Activated naive CD8-positive, alpha-beta T cell treated with anti-CD3 and anti-CD28 coated beads for 36 hours (primary cell): ENCODE results near the gene RNF212. TPM values are rescaled to one million over a fixed set of nuclear protein-coding genes. Genes with fewer than 3 reads are reported as not detected.
A peak's percentile ranks its signal among the peaks of the same experiment; 100 is the strongest.

ENCODE experiments used
- DNase-seq: peaks from one replicate; pipeline ENCODE4 v3.0.0; 2021
- H3K27ac Mint-ChIP-seq: one replicate; pipeline ENCODE4 v1.8.0; 2022; ENCODE audit warnings: mild to moderate bottlenecking, moderate library complexity, mixed read lengths
- H3K27me3 Mint-ChIP-seq: one replicate; pipeline ENCODE4 v1.8.0; 2022; ENCODE audit warnings: mild to moderate bottlenecking, mixed read lengths
- H3K36me3 Mint-ChIP-seq: one replicate; pipeline ENCODE4 v1.8.0; 2021; ENCODE audit warnings: mild to moderate bottlenecking, mixed read lengths
- H3K4me1 Mint-ChIP-seq: one replicate; pipeline ENCODE4 v1.8.0; 2021; ENCODE audit warnings: mixed read lengths
- H3K4me3 Mint-ChIP-seq: one replicate; pipeline ENCODE4 v1.8.0; 2022; ENCODE audit warnings: mild to moderate bottlenecking, moderate library complexity, mixed read lengths
- H3K9me3 Mint-ChIP-seq: one replicate; pipeline ENCODE4 v1.8.0; 2022; ENCODE audit warnings: mixed read lengths
- total RNA-seq, 2 experiments: library from RNA; stranded (reverse); gene quantifications; one replicate each; pipeline ENCODE4 v1.2.3, GENCODE V29; 2021

RNF212 gene
- total RNA-seq: 1 to 10 TPM; 3.3 to 3.8 TPM

DNA sequence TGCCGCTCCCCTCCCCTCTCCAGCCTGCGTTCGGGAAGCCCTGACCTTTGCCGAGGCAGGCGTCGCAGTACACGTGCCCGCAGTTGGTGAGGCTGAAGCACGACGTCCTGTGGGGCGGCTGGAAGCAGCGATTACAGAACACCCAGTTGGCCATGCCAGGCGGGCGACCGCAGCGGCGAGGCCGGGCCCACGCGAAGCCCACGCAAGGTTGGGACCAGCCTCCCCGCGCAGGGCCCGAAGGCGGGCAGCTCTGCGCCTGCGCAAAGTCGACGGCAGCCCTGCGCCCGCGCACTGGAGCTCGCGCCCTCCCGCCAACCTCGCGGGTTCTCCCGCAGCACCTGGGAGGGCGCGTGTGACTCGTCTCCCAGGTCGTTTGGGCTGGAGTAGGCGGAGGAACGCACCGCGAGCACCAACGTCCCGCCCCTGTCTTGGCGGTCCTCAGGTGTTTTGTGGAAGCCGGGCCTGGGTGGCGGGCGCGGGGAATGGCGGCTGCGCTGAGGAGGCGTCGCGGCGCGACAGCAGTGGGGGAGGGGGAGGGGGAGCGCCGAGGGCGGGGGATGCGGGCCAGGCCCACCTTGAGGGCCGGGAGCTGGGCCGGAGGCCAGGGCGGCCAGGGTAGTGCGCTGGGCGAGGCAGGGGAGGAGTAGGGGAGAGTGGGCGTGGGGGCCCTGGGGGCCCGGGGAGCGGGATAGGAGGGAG lies at the start of gene RNF212:
Gene RNF212, minus strand, starts transcription at position 254 of the 699 bp plus-strand sequence. Its CDS starts 100 bp downstream, at position 154.
- Mint-ChIP-seq H3K27ac (peak within 1 kb of the TSS; percentile 40), H3K36me3 (no peaks in the 10 kb centered on the region)

DNA sequence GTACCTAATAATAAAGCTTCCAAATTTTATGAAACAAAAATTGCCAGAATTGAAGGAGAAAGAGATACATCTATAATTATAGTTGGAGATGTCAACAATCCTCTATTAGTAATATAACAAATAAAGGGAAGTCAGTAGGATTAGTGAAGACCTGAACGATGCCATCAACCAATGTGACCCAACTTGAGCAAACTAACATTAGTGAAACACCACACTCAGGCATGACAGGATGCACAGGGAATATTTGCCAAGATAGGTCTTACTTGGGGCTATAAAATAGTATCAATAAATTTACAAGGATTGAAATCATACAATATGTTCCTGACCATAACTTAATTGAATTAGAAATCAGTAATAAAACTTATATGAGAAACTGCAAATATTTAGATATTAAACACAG lies 47.0 kb upstream of the RNF212 start:
- H3K9me3 Mint-ChIP-seq: peaks cover 1% of the 10 kb centered on the region
- no peak for DNase-seq
- no peak overlapping the region for H3K4me3 Mint-ChIP-seq
- H3K27me3 Mint-ChIP-seq: peaks cover under 1% of the 10 kb centered on the region
- H3K27ac Mint-ChIP-seq: no peak overlapping the region
- peaks cover 7% of the 10 kb centered on the region for H3K4me1 Mint-ChIP-seq
- H3K36me3 Mint-ChIP-seq: no peaks in the 10 kb centered on the region

More for the DNA sequence above, at the start of gene RNF212:
- no peaks in the 10 kb centered on the region for H3K9me3 Mint-ChIP-seq
- H3K27me3 Mint-ChIP-seq: peaks cover 20% of the 10 kb centered on the region
- DNase-seq: peak; percentile 54
- peak within 1 kb of the TSS; percentile 61 for H3K4me3 Mint-ChIP-seq
- no peaks in the 10 kb centered on the region for H3K4me1 Mint-ChIP-seq

DNA sequence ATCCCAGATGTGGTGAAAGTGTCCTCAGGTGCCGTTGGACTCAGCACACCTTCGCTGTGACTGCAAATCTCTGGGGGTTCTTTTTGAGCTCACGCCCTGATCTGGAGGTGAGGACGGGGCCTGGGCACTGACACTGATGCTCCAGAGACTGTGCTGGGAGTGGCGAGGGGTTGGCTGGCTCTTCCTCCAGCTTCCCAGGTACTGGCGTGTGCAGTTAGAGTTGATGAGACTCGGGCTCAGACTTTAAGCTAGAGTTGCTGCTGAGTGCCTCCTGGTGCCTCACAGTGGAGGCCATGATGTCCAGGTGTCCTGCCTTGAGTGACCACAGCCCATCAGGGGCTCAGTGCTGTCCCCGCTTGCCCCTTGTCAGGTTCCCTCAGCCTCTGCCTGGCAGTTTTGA lies 42.7 kb upstream of the RNF212 start:
- H3K36me3 Mint-ChIP-seq: no peaks in the 10 kb centered on the region
- no peak overlapping the region for H3K4me3 Mint-ChIP-seq
- no peaks in the 10 kb centered on the region for H3K4me1 Mint-ChIP-seq
- peaks cover 1% of the 10 kb centered on the region for H3K9me3 Mint-ChIP-seq
- no peak for DNase-seq
- H3K27ac Mint-ChIP-seq: no peak overlapping the region
- peaks cover 8% of the 10 kb centered on the region for H3K27me3 Mint-ChIP-seq

DNA sequence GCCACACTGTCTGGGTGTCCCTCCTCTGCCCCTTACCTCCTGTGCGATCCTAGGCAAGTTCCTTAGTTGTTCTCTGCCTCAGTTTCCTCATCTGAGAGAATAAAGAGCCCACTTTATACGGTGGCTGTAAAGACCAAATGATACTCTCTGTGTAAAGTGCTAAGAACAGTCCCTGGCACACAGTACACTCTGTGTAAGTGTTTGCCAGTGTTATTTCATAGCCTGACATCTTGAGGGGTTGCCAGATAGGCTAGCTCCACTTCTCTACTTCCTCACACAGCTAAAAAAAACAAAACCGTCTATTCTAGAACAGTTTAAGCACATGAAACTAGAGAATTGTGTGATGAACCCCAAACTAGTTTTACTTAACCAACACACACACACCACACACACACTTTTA lies 42.0 kb upstream of the RNF212 start:
- Mint-ChIP-seq H3K27me3 (peaks cover 8% of the 10 kb centered on the region), H3K4me1 (no peaks in the 10 kb centered on the region)

GRCh38 chr4:1154523-1155182 lies 41.3 kb upstream of the RNF212 start:
- H3K4me1 Mint-ChIP-seq: no peaks in the 10 kb centered on the region
- no peak overlapping the region for H3K4me3 Mint-ChIP-seq
- DNase-seq: no peak
- peaks cover 1% of the 10 kb centered on the region for H3K36me3 Mint-ChIP-seq
- H3K9me3 Mint-ChIP-seq: peaks cover 1% of the 10 kb centered on the region
- peaks cover 8% of the 10 kb centered on the region for H3K27me3 Mint-ChIP-seq
- no peak overlapping the region for H3K27ac Mint-ChIP-seq

More for the DNA sequence above, 42.0 kb upstream of the RNF212 start:
- H3K27ac Mint-ChIP-seq: no peak overlapping the region
- no peak for DNase-seq
- H3K4me3 Mint-ChIP-seq: no peak overlapping the region
- no peaks in the 10 kb centered on the region for H3K36me3 Mint-ChIP-seq
- peaks cover 1% of the 10 kb centered on the region for H3K9me3 Mint-ChIP-seq

DNA sequence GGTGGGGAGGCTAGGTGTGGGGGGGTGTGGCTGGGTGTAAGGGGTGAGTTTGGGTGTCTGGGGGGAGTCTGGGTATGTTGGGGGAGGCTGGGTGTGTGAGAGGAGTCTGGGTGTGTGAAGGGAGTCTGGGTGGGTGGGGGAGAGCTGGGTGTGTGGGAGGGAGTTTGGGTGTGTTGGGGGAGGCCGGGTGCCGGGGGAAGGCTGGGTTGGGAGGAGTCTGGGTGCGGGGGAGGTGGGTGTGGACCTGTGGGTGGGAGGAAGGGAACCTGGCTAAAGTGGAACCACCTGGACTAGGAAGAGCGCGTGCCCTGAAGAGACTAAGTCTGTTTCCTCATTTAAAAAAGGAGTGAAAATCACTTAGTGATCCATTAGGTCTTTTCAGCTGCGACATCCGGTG lies 40.8 kb upstream of the RNF212 start:
- Mint-ChIP-seq H3K4me3 (no peak overlapping the region), H3K27me3 (peaks cover 8% of the 10 kb centered on the region), H3K36me3 (peaks cover 2% of the 10 kb centered on the region), H3K27ac (no peak overlapping the region), H3K9me3 (peaks cover 1% of the 10 kb centered on the region), H3K4me1 (no peaks in the 10 kb centered on the region)
- DNase-seq: no peak

DNA sequence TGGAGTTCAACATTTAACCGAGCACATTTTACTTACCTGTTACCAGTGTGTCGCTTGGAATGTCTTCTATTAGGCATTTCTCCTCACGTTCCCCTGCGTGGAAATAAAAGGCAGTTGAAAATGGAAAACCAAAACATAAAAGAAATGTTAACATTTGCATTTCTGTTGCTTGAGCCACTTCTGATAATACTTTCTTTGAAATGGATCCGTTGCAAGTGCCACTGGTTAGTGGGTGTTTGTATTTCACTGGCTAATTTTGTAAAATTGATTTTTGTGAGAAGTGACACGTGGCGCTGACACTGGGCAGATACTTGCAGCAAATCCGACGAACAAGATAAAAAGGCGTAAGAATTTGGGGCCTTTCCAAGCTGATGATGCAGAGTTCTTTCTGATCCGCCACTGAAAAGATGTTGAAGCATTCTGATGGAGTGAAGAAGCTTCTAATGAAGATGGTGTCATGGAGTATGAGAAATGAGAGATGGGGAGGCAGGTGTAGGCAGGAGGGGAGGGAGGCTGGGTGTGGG lies 40.3 kb upstream of the RNF212 start:
- Mint-ChIP-seq H3K4me1 (no peaks in the 10 kb centered on the region), H3K4me3 (no peak overlapping the region), H3K27me3 (peaks cover 8% of the 10 kb centered on the region), H3K36me3 (peaks cover 2% of the 10 kb centered on the region), H3K9me3 (peaks cover 1% of the 10 kb centered on the region), H3K27ac (no peak overlapping the region)
- DNase-seq: no peak

DNA sequence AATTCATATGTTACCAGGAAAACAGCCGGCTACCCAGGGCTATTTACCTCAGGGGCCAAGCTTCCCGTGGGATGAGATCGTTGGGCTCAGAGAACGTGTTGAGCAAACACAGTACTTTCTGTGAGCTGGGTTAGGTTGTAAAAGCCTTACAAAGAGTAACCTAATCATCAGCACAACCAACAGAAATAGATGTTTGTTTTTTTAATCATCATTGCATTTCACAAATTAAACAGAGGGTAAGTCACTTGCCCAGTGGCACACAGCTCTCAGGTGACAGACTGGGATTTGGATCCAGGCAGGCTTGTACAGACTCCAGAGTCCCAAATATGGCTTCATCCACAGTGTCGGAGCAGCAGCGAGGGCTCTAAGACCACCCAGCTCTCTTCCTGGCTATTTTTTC lies 38.9 kb upstream of the RNF212 start:
- H3K4me1 Mint-ChIP-seq: no peaks in the 10 kb centered on the region
- no peak overlapping the region for H3K27ac Mint-ChIP-seq
- no peak for DNase-seq
- H3K36me3 Mint-ChIP-seq: peaks cover 2% of the 10 kb centered on the region
- H3K9me3 Mint-ChIP-seq: no peaks in the 10 kb centered on the region
- H3K27me3 Mint-ChIP-seq: peaks cover 8% of the 10 kb centered on the region
- no peak overlapping the region for H3K4me3 Mint-ChIP-seq

DNA sequence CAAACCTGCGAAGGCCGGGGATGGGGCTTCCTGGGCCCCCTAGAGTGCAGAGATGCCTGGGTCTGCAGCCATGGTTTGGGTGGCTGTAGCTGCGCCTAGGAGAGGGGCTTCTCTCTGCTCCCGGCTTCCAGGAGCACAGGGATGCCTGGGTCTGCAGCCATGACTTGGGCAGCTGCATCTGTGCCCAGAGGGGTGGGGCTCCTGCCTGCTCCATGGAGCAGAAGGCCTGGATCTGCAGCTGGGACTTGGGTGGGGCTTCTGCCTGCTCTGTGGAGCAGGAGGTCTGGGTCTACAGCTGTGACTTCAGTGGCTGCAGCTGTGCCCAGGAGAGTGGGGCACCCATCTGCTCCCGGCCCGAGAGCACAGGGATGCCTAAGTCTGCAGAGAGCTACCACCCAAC lies 38.2 kb upstream of the RNF212 start:
- DNase-seq: no peak
- no peaks in the 10 kb centered on the region for H3K9me3 Mint-ChIP-seq
- peaks cover 2% of the 10 kb centered on the region for H3K36me3 Mint-ChIP-seq
- no peak overlapping the region for H3K4me3 Mint-ChIP-seq
- H3K27ac Mint-ChIP-seq: no peak overlapping the region
- H3K27me3 Mint-ChIP-seq: peaks cover 8% of the 10 kb centered on the region
- no peaks in the 10 kb centered on the region for H3K4me1 Mint-ChIP-seq

DNA sequence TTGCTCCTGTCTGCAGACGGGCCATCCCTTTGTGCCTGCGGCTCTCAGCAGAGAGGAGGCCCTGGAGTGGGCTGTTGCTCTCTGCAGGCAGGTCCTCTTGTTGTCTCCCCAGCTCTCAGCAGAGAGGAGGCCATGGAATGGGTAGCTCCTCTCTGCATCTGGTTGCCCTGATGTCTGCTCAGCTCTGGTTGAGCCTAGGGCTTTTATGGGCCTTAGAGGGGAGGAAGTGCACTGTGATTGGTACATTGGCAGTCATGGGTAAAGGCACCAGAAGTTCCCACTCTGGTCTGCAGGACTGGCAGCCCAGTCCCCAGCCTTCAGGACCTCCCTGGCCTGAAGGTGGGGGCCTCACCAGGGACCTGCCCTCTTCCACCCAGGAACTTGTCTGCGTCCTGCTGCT lies 37.5 kb upstream of the RNF212 start:
- Mint-ChIP-seq H3K9me3 (no peaks in the 10 kb centered on the region), H3K4me1 (no peaks in the 10 kb centered on the region), H3K36me3 (peaks cover 2% of the 10 kb centered on the region), H3K4me3 (no peak overlapping the region), H3K27me3 (peaks cover 8% of the 10 kb centered on the region), H3K27ac (no peak overlapping the region)
- DNase-seq: no peak

DNA sequence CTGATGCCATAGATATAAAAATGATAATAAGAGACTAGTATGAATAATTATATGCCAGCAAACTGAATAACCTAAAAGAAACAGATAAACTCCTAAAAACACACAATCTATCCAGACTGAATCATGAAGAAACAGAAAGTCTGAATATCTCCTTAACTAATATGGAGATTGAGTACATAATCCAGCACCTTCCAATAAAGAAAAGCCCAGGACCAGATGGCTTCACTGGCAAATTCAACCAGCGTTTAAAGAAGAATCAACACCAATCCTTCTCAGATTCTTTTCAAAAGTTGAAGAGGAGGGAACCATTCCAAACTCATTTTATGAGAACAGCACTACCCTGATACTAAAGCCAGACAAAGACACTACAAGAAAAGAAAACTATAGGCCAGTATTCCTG lies 26.5 kb upstream of the RNF212 start:
- H3K27ac Mint-ChIP-seq: no peak overlapping the region
- DNase-seq: no peak
- no peak overlapping the region for H3K4me3 Mint-ChIP-seq
- H3K27me3 Mint-ChIP-seq: peaks cover 8% of the 10 kb centered on the region
- H3K36me3 Mint-ChIP-seq: no peaks in the 10 kb centered on the region
- no peaks in the 10 kb centered on the region for H3K9me3 Mint-ChIP-seq
- peaks cover 7% of the 10 kb centered on the region for H3K4me1 Mint-ChIP-seq

GRCh38 chr4:1137850-1138249 lies 24.5 kb upstream of the RNF212 start:
- H3K4me1 Mint-ChIP-seq: peaks cover 7% of the 10 kb centered on the region
- no peaks in the 10 kb centered on the region for H3K27me3 Mint-ChIP-seq
- no peak for DNase-seq
- peak overlapping the region; percentile 44 for H3K4me3 Mint-ChIP-seq
- peak overlapping the region; percentile 39 for H3K27ac Mint-ChIP-seq
- H3K9me3 Mint-ChIP-seq: no peaks in the 10 kb centered on the region
- no peaks in the 10 kb centered on the region for H3K36me3 Mint-ChIP-seq

- DNase-seq: no peak
- Mint-ChIP-seq H3K4me1 (peaks cover 7% of the 10 kb centered on the region), H3K27ac (peak overlapping the region; percentile 18), H3K36me3 (no peaks in the 10 kb centered on the region), H3K9me3 (no peaks in the 10 kb centered on the region), H3K4me3 (peak overlapping the region; percentile 64), H3K27me3 (no peaks in the 10 kb centered on the region)
Measured at GRCh38 chr4:1137063-1137776, 23.9 kb upstream of the RNF212 start.

DNA sequence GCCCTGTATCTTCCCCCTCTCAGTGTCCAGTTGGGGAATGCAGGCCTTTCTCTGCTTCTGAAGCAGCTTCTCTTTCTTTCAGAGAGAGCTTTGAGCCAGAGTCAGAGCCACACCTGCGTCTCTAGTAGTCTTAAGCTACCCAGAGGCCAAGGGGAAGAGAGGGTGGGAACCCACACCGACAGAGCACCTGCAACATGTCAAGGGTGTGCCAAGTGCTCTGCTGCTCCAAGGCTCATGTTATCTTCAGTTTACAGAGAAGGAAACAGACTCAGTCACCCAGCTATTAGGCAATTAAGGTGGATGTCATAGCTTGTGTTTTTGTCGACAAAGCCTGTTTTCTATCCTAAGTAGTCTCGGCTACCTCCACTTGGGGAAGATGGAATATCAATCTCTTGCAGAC lies 22.7 kb upstream of the RNF212 start:
- peaks cover 7% of the 10 kb centered on the region for H3K4me1 Mint-ChIP-seq
- no peak overlapping the region for H3K27ac Mint-ChIP-seq
- no peaks in the 10 kb centered on the region for H3K27me3 Mint-ChIP-seq
- no peak for DNase-seq
- H3K9me3 Mint-ChIP-seq: no peaks in the 10 kb centered on the region
- H3K36me3 Mint-ChIP-seq: no peaks in the 10 kb centered on the region
- H3K4me3 Mint-ChIP-seq: no peak overlapping the region

GRCh38 chr4:1133033-1133432 lies 19.7 kb upstream of the RNF212 start:
- H3K36me3 Mint-ChIP-seq: no peaks in the 10 kb centered on the region
- H3K9me3 Mint-ChIP-seq: no peaks in the 10 kb centered on the region
- H3K4me3 Mint-ChIP-seq: no peak overlapping the region
- H3K4me1 Mint-ChIP-seq: peaks cover 10% of the 10 kb centered on the region
- H3K27me3 Mint-ChIP-seq: peaks cover 4% of the 10 kb centered on the region
- no peak for DNase-seq
- no peak overlapping the region for H3K27ac Mint-ChIP-seq
